Mesothelial cell of epicardium (in vitro differentiated cells): Measurements from ENCODE around the gene TUBA8. TPM values are rescaled to one million over a fixed set of nuclear protein-coding genes. Genes with fewer than 3 reads are reported as not detected.
"Not testable (repeated sequence)": the region's sequence is repeated elsewhere in the genome, so short reads cannot be mapped to it uniquely, and the experiment has no call there.

ENCODE experiments used
- DNase-seq, 2 experiments: peaks; one replicate each; pipeline ENCODE4 v3.0.0; 2021; ENCODE audit warnings: low spot score in 2 of 2; ENCODE audit not compliant: unreplicated experiment in 2 of 2
- H3K27ac Mint-ChIP-seq: 2 replicates; pipeline ENCODE4 v1.8.0; 2021; ENCODE audit warnings: mixed read lengths
- H3K27me3 Mint-ChIP-seq: 2 replicates; pipeline ENCODE4 v1.8.0; 2021; ENCODE audit warnings: low read depth, mixed read lengths
- H3K36me3 Mint-ChIP-seq: 2 replicates; pipeline ENCODE4 v1.8.0; 2021; ENCODE audit warnings: mixed read lengths
- H3K4me1 Mint-ChIP-seq: 2 replicates; pipeline ENCODE4 v1.8.0; 2021; ENCODE audit warnings: mixed read lengths
- H3K4me3 Mint-ChIP-seq: 2 replicates; pipeline ENCODE4 v1.8.0; 2021; ENCODE audit warnings: mild to moderate bottlenecking, moderate library complexity, mixed read lengths
- H3K9me3 Mint-ChIP-seq: 2 replicates; pipeline ENCODE4 v1.8.0; 2021; ENCODE audit warnings: mixed read lengths
- total RNA-seq: library from RNA; stranded (reverse); gene quantifications from 3 replicates; pipeline ENCODE4 v1.2.1, GENCODE V29; 2021
- TF ChIP-seq, protein P1 (sequence below): fragments of 200-600 bp; sonication (generic); IDR thresholded peaks from one replicate; pipeline ENCODE4 v1.5.0; 2021; ENCODE audit warnings: antibody characterized with exemption; ENCODE audit not compliant: unreplicated experiment

The TUBA8 gene
- total RNA-seq, 1 donor from 2014 or later, result 2.9 TPM

- H3K36me3 Mint-ChIP-seq, result peaks cover 6% of the 10 kb centered on the region
- H3K27me3 Mint-ChIP-seq, result peaks cover 26% of the 10 kb centered on the region
- no peaks in the 10 kb centered on the region for H3K9me3 Mint-ChIP-seq
- peaks cover 19% of the 10 kb centered on the region for H3K4me1 Mint-ChIP-seq
- DNase-seq, result no peak
- H3K4me3 Mint-ChIP-seq, result no peak overlapping the region
- TF ChIP-seq, protein P1, sequence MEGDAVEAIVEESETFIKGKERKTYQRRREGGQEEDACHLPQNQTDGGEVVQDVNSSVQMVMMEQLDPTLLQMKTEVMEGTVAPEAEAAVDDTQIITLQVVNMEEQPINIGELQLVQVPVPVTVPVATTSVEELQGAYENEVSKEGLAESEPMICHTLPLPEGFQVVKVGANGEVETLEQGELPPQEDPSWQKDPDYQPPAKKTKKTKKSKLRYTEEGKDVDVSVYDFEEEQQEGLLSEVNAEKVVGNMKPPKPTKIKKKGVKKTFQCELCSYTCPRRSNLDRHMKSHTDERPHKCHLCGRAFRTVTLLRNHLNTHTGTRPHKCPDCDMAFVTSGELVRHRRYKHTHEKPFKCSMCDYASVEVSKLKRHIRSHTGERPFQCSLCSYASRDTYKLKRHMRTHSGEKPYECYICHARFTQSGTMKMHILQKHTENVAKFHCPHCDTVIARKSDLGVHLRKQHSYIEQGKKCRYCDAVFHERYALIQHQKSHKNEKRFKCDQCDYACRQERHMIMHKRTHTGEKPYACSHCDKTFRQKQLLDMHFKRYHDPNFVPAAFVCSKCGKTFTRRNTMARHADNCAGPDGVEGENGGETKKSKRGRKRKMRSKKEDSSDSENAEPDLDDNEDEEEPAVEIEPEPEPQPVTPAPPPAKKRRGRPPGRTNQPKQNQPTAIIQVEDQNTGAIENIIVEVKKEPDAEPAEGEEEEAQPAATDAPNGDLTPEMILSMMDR, result no peak
- no peak overlapping the region for H3K27ac Mint-ChIP-seq
These were observed 37.2 kb downstream of the TUBA8 start for GRCh38 chr22:18147791-18148190.

DNA sequence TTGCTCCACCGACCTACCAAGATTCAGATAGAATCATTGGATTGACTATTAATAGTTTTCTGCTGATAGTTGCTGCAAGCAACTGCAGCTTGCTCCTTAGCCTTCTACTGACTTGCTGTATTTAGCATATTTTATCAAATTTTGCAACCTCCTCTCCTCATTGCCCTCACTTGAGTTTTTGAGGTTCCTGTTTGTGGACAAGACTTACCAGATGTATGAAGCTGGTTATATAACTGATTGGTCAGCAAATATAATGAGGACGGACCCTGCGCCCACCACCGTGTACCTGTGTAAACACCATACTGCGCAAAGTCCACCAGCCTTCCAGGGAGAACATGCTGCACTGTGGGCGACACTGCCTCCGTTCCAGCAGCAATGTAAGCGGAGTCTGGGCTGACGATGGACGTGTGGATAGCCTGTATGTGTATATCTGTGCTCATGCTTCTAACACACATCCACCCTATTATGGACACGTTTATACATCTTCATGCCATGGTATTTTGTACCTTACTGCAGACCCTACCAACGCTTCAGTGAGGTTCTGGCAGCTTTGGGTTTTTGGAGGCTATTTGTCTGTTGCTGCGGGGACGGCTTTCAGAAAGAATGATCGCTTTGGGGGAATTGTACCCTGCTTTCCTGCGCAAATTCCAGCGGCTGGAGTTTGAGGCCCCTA is 37.8 kb downstream of the TUBA8 start:
- TF ChIP-seq, protein P1, result no peak
- Mint-ChIP-seq H3K27ac (no peak overlapping the region), H3K9me3 (no peaks in the 10 kb centered on the region), H3K4me1 (peaks cover 19% of the 10 kb centered on the region), H3K36me3 (peaks cover 6% of the 10 kb centered on the region), H3K27me3 (peaks cover 26% of the 10 kb centered on the region), H3K4me3 (peak overlapping the region; percentile 80)
- no peak for DNase-seq

- H3K4me3 Mint-ChIP-seq, result peak overlapping the region; percentile 25
- TF ChIP-seq, protein P1, result no peak
- H3K36me3 Mint-ChIP-seq, result peaks cover 7% of the 10 kb centered on the region
- H3K4me1 Mint-ChIP-seq, result peaks cover 23% of the 10 kb centered on the region
- H3K27me3 Mint-ChIP-seq, result peaks cover 25% of the 10 kb centered on the region
- no peak overlapping the region for H3K27ac Mint-ChIP-seq
- DNase-seq, result no peak
- H3K9me3 Mint-ChIP-seq, result no peaks in the 10 kb centered on the region
These were observed 41.9 kb downstream of the TUBA8 start for GRCh38 chr22:18152519-18152918.

GRCh38 chr22:18154821-18155390 is 44.3 kb downstream of the TUBA8 start:
- Mint-ChIP-seq H3K9me3 (no peaks in the 10 kb centered on the region), H3K4me3 (no peak overlapping the region), H3K4me1 (peaks cover 20% of the 10 kb centered on the region), H3K36me3 (peaks cover 8% of the 10 kb centered on the region), H3K27me3 (peaks cover 12% of the 10 kb centered on the region), H3K27ac (no peak overlapping the region)
- TF ChIP-seq, protein P1, result no peak
- no peak for DNase-seq

DNA sequence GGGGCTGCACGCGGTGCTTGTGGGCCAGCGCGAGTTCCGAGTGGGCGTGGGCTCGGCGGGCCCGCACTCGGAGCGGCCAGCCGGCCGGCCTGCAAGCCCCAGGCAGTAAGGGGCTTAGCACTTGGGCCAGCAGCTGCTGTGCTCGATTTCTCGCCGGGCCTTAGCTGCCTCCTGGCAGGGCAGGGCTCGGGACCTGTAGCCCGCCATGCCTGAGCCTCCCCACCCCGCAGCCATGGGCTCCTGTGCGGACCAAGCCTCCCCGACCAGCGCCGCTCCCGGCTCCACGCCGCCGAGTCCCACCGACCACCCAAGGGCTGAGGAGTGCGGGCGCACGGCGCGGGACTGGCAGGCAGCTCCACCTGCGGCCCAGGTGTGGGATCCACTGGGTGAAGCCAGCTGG is 44.9 kb downstream of the TUBA8 start:
- H3K4me1 Mint-ChIP-seq, result peaks cover 13% of the 10 kb centered on the region
- not testable (repeated sequence) for H3K36me3 Mint-ChIP-seq, H3K4me3 Mint-ChIP-seq, DNase-seq, H3K27me3 Mint-ChIP-seq, H3K27ac Mint-ChIP-seq, H3K9me3 Mint-ChIP-seq

DNA sequence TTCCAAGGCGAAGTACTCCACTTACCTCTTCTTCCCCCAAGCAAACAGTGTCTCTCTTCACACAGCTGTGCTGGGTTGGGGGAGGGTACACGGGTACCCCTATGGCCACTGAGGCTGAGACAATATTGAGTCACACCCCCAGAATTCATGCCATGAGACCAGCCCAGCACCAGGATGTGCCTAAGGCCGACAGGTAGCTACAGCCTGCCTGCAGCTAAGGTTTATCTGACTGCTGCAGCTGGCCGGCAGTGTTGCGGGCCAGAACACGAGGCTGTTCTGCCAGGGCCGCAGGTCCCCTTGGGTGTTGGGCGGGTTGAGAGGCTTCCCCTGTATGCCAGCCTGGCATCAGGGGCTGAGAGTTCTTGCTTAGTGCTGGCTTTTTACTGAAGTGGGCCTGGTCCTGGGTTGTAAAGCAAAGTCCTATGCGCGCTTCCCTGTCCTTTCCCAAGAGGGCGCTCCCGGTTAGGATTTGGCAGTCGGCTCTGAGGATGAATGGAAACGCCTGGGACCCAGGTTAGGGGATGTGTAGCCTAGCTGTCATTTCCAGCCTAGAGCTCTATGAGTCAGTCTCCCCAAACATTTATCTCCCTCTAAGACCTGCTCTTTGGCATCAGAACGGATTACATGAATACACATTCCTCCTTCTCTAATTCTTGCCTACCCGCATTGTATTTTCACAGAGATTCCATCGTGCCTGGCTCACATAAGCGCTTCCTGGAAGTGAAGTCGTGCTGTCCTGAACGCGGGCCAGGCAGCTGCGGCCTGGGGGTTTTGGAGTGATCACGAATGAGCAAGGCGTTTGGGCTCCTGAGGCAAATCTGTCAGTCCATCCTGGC is 46.5 kb downstream of the TUBA8 start:
- TF ChIP-seq, protein P1, result peak; percentile 39
- peak; percentile 43 to 74 for DNase-seq
- peaks cover 6% of the 10 kb centered on the region for H3K4me1 Mint-ChIP-seq
- no peak overlapping the region for H3K4me3 Mint-ChIP-seq
- peak overlapping the region; percentile 83 for H3K27ac Mint-ChIP-seq
- peaks cover 3% of the 10 kb centered on the region for H3K27me3 Mint-ChIP-seq
- H3K36me3 Mint-ChIP-seq, result peaks cover 9% of the 10 kb centered on the region
- H3K9me3 Mint-ChIP-seq, result no peaks in the 10 kb centered on the region
